H1 (cell line): ENCODE measurements around the gene VAPB. TPM values are rescaled to one million over a fixed set of nuclear protein-coding genes. Genes with fewer than 3 reads are reported as not detected.

ENCODE experiments used
- CTCF ChIP-seq, 3 experiments: IDR thresholded peaks; 1 replicate in 2 of 3; 2 replicates in 1 of 3; pipeline versions ENCODE4 v1.5.1 to v1.6.1; 2011; ENCODE audit warnings: low read length in 3 of 3, mild to moderate bottlenecking in 3 of 3, inconsistent platforms in 2 of 3, low read depth in 1 of 3, moderate library complexity in 1 of 3; ENCODE audit not compliant: insufficient read depth in 1 of 3; ENCODE audit errors: control extremely low read depth in 1 of 3
- polyA plus RNA-seq, 7 experiments: library from polyadenylated mRNA; depleted of rRNA in 3 of 7; stranded (reverse) in 5 of 7; unstranded in 2 of 7; fragments of >200 nt in 5 of 7; fragments of 200-250 nt in 2 of 7; gene quantifications; 1 replicate in 5 of 7; 2 replicates in 1 of 7; 4 replicates in 1 of 7; pipeline versions ENCODE4 v1.2.1 to v1.2.3, GENCODE V29; 2011 to 2013; ENCODE audit warnings: missing spikeins in 2 of 7, mixed read lengths in 2 of 7
- total RNA-seq: library from RNA; stranded (reverse); fragmentation: NEBNext Ultra II Directional; extraction: Animal tissue kit (Norgen Biotek cat#: 25700); gene quantifications from 2 replicates; pipeline ENCODE4 v1.2.1, GENCODE V29; 2021

The VAPB gene
- total and polyA plus RNA-seq, 2 of the 8 experiments (the other 6 are each of a cell fraction or from before 2014, with no cell fraction given), result 24.4 to 62.8 TPM

- TF ChIP-seq CTCF (IDR thresholded peaks at IDR 0.05; ENCODE audit: control extremely low read depth in 1 of 3, insufficient read depth in 1 of 3, low read depth in 1 of 3, low read length in 3 of 3), result no peak
Measured at GRCh38 chr20:58397429-58397828, 8.4 kb downstream of the VAPB start (continued).
